AG08395 (cell line): ENCODE results near the gene SELENOI.
A peak's percentile ranks its signal among the peaks of the same experiment; 100 is the strongest.

Experiments
- DNase-seq: peaks from one replicate; pipeline ENCODE4 v3.0.0; 2012; ENCODE audit warnings: mixed read lengths, low spot score

The SELENOI gene

GRCh38 chr2:26411419-26411818 is 65.5 kb downstream of the SELENOI start:
- no peak for DNase-seq

- no peak for DNase-seq
These were observed 66.2 kb downstream of the SELENOI start for GRCh38 chr2:26412091-26412673.

GRCh38 chr2:26414311-26414710 is 68.4 kb downstream of the SELENOI start:
- DNase-seq, result peak; percentile 18

GRCh38 chr2:26421961-26422360 is 76.0 kb downstream of the SELENOI start:
- no peak for DNase-seq

GRCh38 chr2:26422947-26423629 is 77.1 kb downstream of the SELENOI start:
- no peak for DNase-seq

GRCh38 chr2:26423750-26424149 is 77.8 kb downstream of the SELENOI start:
- no peak for DNase-seq

GRCh38 chr2:26424221-26424620 is 78.3 kb downstream of the SELENOI start:
- DNase-seq, result no peak

GRCh38 chr2:26428846-26429245 is 82.9 kb downstream of the SELENOI start:
- no peak for DNase-seq

GRCh38 chr2:26429779-26430578 is 84.0 kb downstream of the SELENOI start:
- DNase-seq, result no peak

GRCh38 chr2:26430826-26431225 is 84.9 kb downstream of the SELENOI start:
- peak; percentile 20 for DNase-seq

- no peak for DNase-seq
These were observed 86.4 kb downstream of the SELENOI start for GRCh38 chr2:26432363-26432762.

- no peak for DNase-seq
These were observed 86.9 kb downstream of the SELENOI start for GRCh38 chr2:26432859-26433258.

- no peak for DNase-seq
These were observed 89.2 kb downstream of the SELENOI start for GRCh38 chr2:26435106-26435505.

GRCh38 chr2:26438526-26438925 is 92.6 kb downstream of the SELENOI start:
- peak; percentile 92 for DNase-seq

GRCh38 chr2:26438926-26439325 is 93.0 kb downstream of the SELENOI start:
- DNase-seq, result peak; percentile 22

GRCh38 chr2:26442301-26442700 is 96.4 kb downstream of the SELENOI start:
- no peak for DNase-seq

- DNase-seq, result no peak
These were observed 96.8 kb downstream of the SELENOI start for GRCh38 chr2:26442707-26443106.

- DNase-seq, result no peak
These were observed 98.3 kb downstream of the SELENOI start for GRCh38 chr2:26444236-26444635.
